NCI-H1092 treated with DMSO at 0.1 percent for 48 hours (cell line): Measurements from ENCODE around the gene PAMR1.
"Not testable (repeated sequence)": the region's sequence is repeated elsewhere in the genome, so short reads cannot be mapped to it uniquely, and the experiment has no call there.

Experiments used
- DNase-seq: peaks from one replicate; lab custom pipeline; 2025; lab: John Stamatoyannopoulos, UW

The PAMR1 gene

GRCh38 chr11:35525501-35526175 lies at the start of gene PAMR1:
Gene PAMR1, minus strand, starts transcription at chr11:35525616. Its CDS starts 31 bp downstream, at chr11:35525585.
- peak; percentile 19 for DNase-seq

GRCh38 chr11:35571696-35572095 lies 46.3 kb upstream of the PAMR1 start:
- DNase-seq = no peak

- DNase-seq = no peak
Observed at GRCh38 chr11:35567737-35568465, 42.5 kb upstream of the PAMR1 start.

- no peak for DNase-seq
Observed at GRCh38 chr11:35566885-35567284, 41.5 kb upstream of the PAMR1 start.

- DNase-seq = no peak
Observed at GRCh38 chr11:35566181-35566580, 40.8 kb upstream of the PAMR1 start.

- no peak for DNase-seq
Observed at GRCh38 chr11:35564245-35564595, 38.8 kb upstream of the PAMR1 start.

- no peak for DNase-seq
Observed at GRCh38 chr11:35563484-35564244, 38.2 kb upstream of the PAMR1 start.

- no peak for DNase-seq
Observed at GRCh38 chr11:35559949-35560348, 34.5 kb upstream of the PAMR1 start.

- no peak for DNase-seq
Observed at GRCh38 chr11:35558513-35558912, 33.1 kb upstream of the PAMR1 start.

- no peak for DNase-seq
Observed at GRCh38 chr11:35555488-35555887, 30.1 kb upstream of the PAMR1 start.

GRCh38 chr11:35554491-35555437 lies 29.3 kb upstream of the PAMR1 start:
- no peak for DNase-seq

- no peak for DNase-seq
Observed at GRCh38 chr11:35553831-35554230, 28.4 kb upstream of the PAMR1 start.

GRCh38 chr11:35553021-35553420 lies 27.6 kb upstream of the PAMR1 start:
- no peak for DNase-seq

- DNase-seq = no peak
Observed at GRCh38 chr11:35552616-35553015, 27.2 kb upstream of the PAMR1 start.

GRCh38 chr11:35550374-35551036 lies 25.1 kb upstream of the PAMR1 start:
- DNase-seq = no peak

GRCh38 chr11:35549787-35550186 lies 24.4 kb upstream of the PAMR1 start:
- no peak for DNase-seq

- no peak for DNase-seq
Observed at GRCh38 chr11:35548925-35549561, 23.6 kb upstream of the PAMR1 start.

GRCh38 chr11:35547995-35548394 lies 22.6 kb upstream of the PAMR1 start:
- not testable (repeated sequence) for DNase-seq

GRCh38 chr11:35546317-35546716 lies 20.9 kb upstream of the PAMR1 start:
- DNase-seq = no peak

GRCh38 chr11:35545391-35546003 lies 20.1 kb upstream of the PAMR1 start:
- DNase-seq = no peak
